K562 (cell line): ENCODE measurements around the gene SYTL5.

ENCODE experiments used
- CTCF ChIP-seq, 3 experiments: IDR thresholded peaks in 2 of 3; conservative IDR thresholded peaks in 1 of 3; 2 replicates each; pipeline ENCODE4 v1.5.1; 2011 to 2012; ENCODE audit warnings: low read length in 3 of 3, mild to moderate bottlenecking in 3 of 3, control low read depth in 2 of 3, improper control_type of control experiment in 1 of 3, inconsistent platforms in 1 of 3, low read depth in 1 of 3, mixed read lengths in 1 of 3, moderate library complexity in 1 of 3; ENCODE audit not compliant: insufficient read depth in 2 of 3
- SOX6 ChIP-seq: fragments of 450-650 bp; IDR thresholded peaks from 2 replicates; pipeline ENCODE4 v1.6.1; 2014; ENCODE audit warnings: mild to moderate bottlenecking
- TF ChIP-seq, protein P1 (sequence below): fragments of 250-450 bp; sonication (Bioruptor Pico); IDR thresholded peaks from 2 replicates; pipeline ENCODE4 v1.5.1; 2021; ENCODE audit warnings: mild to moderate bottlenecking

- TF ChIP-seq SOX6 (no peak), CTCF (IDR thresholded peaks at IDR 0.05 in 2 of 3, conservative IDR thresholded peaks at IDR 0.05 in 1 of 3; ENCODE audit: insufficient read depth in 2 of 3, low read depth in 1 of 3, low read length in 3 of 3) (no peak)
- TF ChIP-seq, protein P1, sequence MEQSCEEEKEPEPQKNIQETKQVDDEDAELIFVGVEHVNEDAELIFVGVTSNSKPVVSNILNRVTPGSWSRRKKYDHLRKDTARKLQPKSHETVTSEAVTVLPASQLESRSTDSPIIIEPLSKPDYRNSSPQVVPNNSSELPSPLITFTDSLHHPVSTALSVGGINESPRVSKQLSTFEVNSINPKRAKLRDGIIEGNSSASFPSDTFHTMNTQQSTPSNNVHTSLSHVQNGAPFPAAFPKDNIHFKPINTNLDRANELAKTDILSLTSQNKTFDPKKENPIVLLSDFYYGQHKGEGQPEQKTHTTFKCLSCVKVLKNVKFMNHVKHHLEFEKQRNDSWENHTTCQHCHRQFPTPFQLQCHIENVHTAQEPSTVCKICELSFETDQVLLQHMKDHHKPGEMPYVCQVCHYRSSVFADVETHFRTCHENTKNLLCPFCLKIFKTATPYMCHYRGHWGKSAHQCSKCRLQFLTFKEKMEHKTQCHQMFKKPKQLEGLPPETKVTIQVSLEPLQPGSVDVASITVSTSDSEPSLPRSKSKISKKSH, result no peak
Measured at GRCh38 chrX:37993837-37994619, 12.3 kb upstream of the SYTL5 start.
